Vagina (tissue), 2 donors: ENCODE results near the gene PRR30.

Experiments
- POLR2AphosphoS5 ChIP-seq, 2 donors: sonication (generic); formaldehyde crosslinking; IDR thresholded peaks; one replicate each; pipeline ENCODE4 v1.9.0; 2017; ENCODE audit warnings: antibody characterized with exemption in 2 of 2, mild to moderate bottlenecking in 2 of 2, low read depth in 1 of 2; ENCODE audit not compliant: insufficient read depth in 1 of 2
- TF ChIP-seq, protein P1 (sequence below), 3 experiments: fragments of 450-650 bp in 2 of 3; fragments of 200-600 bp in 1 of 3; sonication (generic) in 1 of 3; IDR thresholded peaks; one replicate each; pipeline ENCODE4 v1.5.1; 2017 to 2019; ENCODE audit warnings: antibody characterized with exemption in 3 of 3, mild to moderate bottlenecking in 2 of 3, moderate library complexity in 2 of 3

DNA sequence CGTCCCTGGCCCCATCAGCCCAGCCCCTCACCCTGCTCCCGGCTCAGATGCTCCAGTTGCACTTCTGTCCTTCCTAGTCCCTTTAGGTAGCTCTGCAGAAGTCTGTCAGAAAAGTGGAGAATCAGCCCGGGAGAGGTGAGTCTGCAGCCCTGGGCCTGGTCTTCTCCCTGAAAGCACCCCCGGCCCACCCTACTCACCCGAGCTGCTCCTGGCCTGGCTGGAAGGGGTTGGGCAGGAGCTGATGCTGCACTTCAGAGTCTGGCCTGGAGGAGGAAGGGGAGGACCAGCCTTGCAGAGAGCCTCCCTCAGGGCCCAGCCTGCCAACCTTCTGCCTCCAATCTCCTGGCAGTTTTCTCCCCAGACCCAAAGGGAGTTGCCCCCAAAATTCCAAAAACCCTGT is 36.9 kb downstream of the PRR30 start:
- TF ChIP-seq, protein P1, sequence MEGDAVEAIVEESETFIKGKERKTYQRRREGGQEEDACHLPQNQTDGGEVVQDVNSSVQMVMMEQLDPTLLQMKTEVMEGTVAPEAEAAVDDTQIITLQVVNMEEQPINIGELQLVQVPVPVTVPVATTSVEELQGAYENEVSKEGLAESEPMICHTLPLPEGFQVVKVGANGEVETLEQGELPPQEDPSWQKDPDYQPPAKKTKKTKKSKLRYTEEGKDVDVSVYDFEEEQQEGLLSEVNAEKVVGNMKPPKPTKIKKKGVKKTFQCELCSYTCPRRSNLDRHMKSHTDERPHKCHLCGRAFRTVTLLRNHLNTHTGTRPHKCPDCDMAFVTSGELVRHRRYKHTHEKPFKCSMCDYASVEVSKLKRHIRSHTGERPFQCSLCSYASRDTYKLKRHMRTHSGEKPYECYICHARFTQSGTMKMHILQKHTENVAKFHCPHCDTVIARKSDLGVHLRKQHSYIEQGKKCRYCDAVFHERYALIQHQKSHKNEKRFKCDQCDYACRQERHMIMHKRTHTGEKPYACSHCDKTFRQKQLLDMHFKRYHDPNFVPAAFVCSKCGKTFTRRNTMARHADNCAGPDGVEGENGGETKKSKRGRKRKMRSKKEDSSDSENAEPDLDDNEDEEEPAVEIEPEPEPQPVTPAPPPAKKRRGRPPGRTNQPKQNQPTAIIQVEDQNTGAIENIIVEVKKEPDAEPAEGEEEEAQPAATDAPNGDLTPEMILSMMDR (IDR thresholded peaks at IDR 0.05) = no peak
- no peak for TF ChIP-seq POLR2AphosphoS5 (IDR thresholded peaks at IDR 0.05; ENCODE audit: insufficient read depth in 1 of 2, low read depth in 1 of 2)
